ENCODE measurements around the gene RNASE1.

RNASE1 gene

GRCh38 chr14:20841096-20841495, 38.5 kb upstream of the RNASE1 start:
- Histone ChIP-seq H3K27ac (replicated peaks; ENCODE audit: low read length) (no peak overlapping the region), H3K14ac (ENCODE audit: low read length) (no peak overlapping the region)
- DNase-seq (ENCODE audit: low spot score) = no peak

GRCh38 chr14:20837831-20838230, 35.2 kb upstream of the RNASE1 start:
- Histone ChIP-seq H2BK12ac (ENCODE audit: low read length) (no peak overlapping the region), H3K4ac (ENCODE audit: low read length) (no peak overlapping the region), H2AK5ac (ENCODE audit: low read depth, low read length) (no peak overlapping the region), H3K79me1 (ENCODE audit: low read depth, low read length) (no peaks in the 10 kb centered on the region), H4K91ac (ENCODE audit: low read depth, low read length, poor library complexity) (no peak overlapping the region), H3K27ac (replicated peaks; ENCODE audit: low read length) (no peak overlapping the region), H3K9me3 (replicated peaks in 1 of 2; ENCODE audit: control insufficient read depth in 2 of 2, insufficient read depth in 1 of 2, low read depth in 1 of 2, low read length in 2 of 2) (no peaks in the 10 kb centered on the region), H3K27me3 (ENCODE audit: control insufficient read depth in 3 of 3, insufficient read depth in 3 of 3, low read depth in 1 of 3, low read length in 3 of 3) (no peaks in the 10 kb centered on the region), H3K9ac (ENCODE audit: low read depth, low read length, poor library complexity) (no peak overlapping the region), H3K18ac (ENCODE audit: low read length) (no peak overlapping the region), H3K4me2 (ENCODE audit: insufficient read depth, low read length, poor library complexity, severe bottlenecking) (no peak overlapping the region), H2BK15ac (ENCODE audit: low read length) (no peak overlapping the region), H2AFZ (ENCODE audit: low read length) (no peak overlapping the region), H2BK120ac (ENCODE audit: low read depth, low read length) (no peak overlapping the region), H3K4me1 (ENCODE audit: control insufficient read depth in 2 of 2, insufficient read depth in 1 of 2, low read depth in 1 of 2, low read length in 2 of 2) (no peaks in the 10 kb centered on the region), H3K14ac (ENCODE audit: low read length) (no peak overlapping the region), H3K4me3 (ENCODE audit: low read length in 2 of 2) (no peak overlapping the region), H4K8ac (ENCODE audit: low read depth, low read length) (no peak overlapping the region), H2BK5ac (ENCODE audit: low read length) (no peak overlapping the region), H3K36me3 (replicated peaks in 1 of 2; ENCODE audit: control insufficient read depth in 2 of 2, insufficient read depth in 2 of 2, low read length in 2 of 2) (no peaks in the 10 kb centered on the region), H3K23ac (ENCODE audit: low read depth, low read length, poor library complexity) (no peak overlapping the region)
- no CpG with 5 or more reads among the region's 3 CpGs for WGBS, 2 donors (ENCODE audit: extremely low coverage in 2 of 2, insufficient read length in 2 of 2, insufficient replicate concordance in 1 of 2)
- no peak for DNase-seq (ENCODE audit: low spot score)

More at GRCh38 chr14:20841096-20841495, 38.5 kb upstream of the RNASE1 start:
- H2BK15ac ChIP-seq (ENCODE audit: low read length) = no peak overlapping the region
- H2BK12ac ChIP-seq (ENCODE audit: low read length) = no peak overlapping the region
- H3K4me3 ChIP-seq (ENCODE audit: low read length in 2 of 2) = no peak overlapping the region
- H4K8ac ChIP-seq (ENCODE audit: low read depth, low read length) = no peak overlapping the region
- no peak overlapping the region for H3K4me2 ChIP-seq (ENCODE audit: insufficient read depth, low read length, poor library complexity, severe bottlenecking)
- H2BK120ac ChIP-seq (ENCODE audit: low read depth, low read length) = no peak overlapping the region
- H4K91ac ChIP-seq (ENCODE audit: low read depth, low read length, poor library complexity) = no peak overlapping the region
- H3K27me3 ChIP-seq (ENCODE audit: control insufficient read depth in 3 of 3, insufficient read depth in 3 of 3, low read depth in 1 of 3, low read length in 3 of 3) = no peaks in the 10 kb centered on the region
- H3K9me3 ChIP-seq (replicated peaks in 1 of 2; ENCODE audit: control insufficient read depth in 2 of 2, insufficient read depth in 1 of 2, low read depth in 1 of 2, low read length in 2 of 2) = peaks cover 0 to 3% of the 10 kb centered on the region in 2 donors
- no peak overlapping the region for H3K18ac ChIP-seq (ENCODE audit: low read length)
- no peak overlapping the region for H3K4ac ChIP-seq (ENCODE audit: low read length)
- H3K9ac ChIP-seq (ENCODE audit: low read depth, low read length, poor library complexity) = no peak overlapping the region
- H2BK5ac ChIP-seq (ENCODE audit: low read length) = no peak overlapping the region
- no peaks in the 10 kb centered on the region for H3K79me1 ChIP-seq (ENCODE audit: low read depth, low read length)
- no peak overlapping the region for H2AK5ac ChIP-seq (ENCODE audit: low read depth, low read length)
- no peak overlapping the region for H3K23ac ChIP-seq (ENCODE audit: low read depth, low read length, poor library complexity)
- no peaks in the 10 kb centered on the region for H3K4me1 ChIP-seq (ENCODE audit: control insufficient read depth in 2 of 2, insufficient read depth in 1 of 2, low read depth in 1 of 2, low read length in 2 of 2)
- H2AFZ ChIP-seq (ENCODE audit: low read length) = no peak overlapping the region
- no peaks in the 10 kb centered on the region for H3K36me3 ChIP-seq (replicated peaks in 1 of 2; ENCODE audit: control insufficient read depth in 2 of 2, insufficient read depth in 2 of 2, low read length in 2 of 2)

- H3K14ac ChIP-seq (ENCODE audit: low read length) = no peak overlapping the region
- H3K9me3 ChIP-seq (replicated peaks in 1 of 2; ENCODE audit: control insufficient read depth in 2 of 2, insufficient read depth in 1 of 2, low read depth in 1 of 2, low read length in 2 of 2) = no peaks in the 10 kb centered on the region
- no peak overlapping the region for H3K23ac ChIP-seq (ENCODE audit: low read depth, low read length, poor library complexity)
- no peak overlapping the region for H3K4me2 ChIP-seq (ENCODE audit: insufficient read depth, low read length, poor library complexity, severe bottlenecking)
- H3K4me3 ChIP-seq (ENCODE audit: low read length in 2 of 2) = no peak overlapping the region
- no peaks in the 10 kb centered on the region for H3K36me3 ChIP-seq (replicated peaks in 1 of 2; ENCODE audit: control insufficient read depth in 2 of 2, insufficient read depth in 2 of 2, low read length in 2 of 2)
- no peak overlapping the region for H2BK120ac ChIP-seq (ENCODE audit: low read depth, low read length)
- H2BK15ac ChIP-seq (ENCODE audit: low read length) = no peak overlapping the region
- no peak overlapping the region for H3K4ac ChIP-seq (ENCODE audit: low read length)
- H2BK12ac ChIP-seq (ENCODE audit: low read length) = no peak overlapping the region
- peak overlapping the region; percentile 81 for H2AFZ ChIP-seq (ENCODE audit: low read length)
- no peak overlapping the region for H3K27ac ChIP-seq (replicated peaks; ENCODE audit: low read length)
- peak overlapping the region; percentile 44 for H3K18ac ChIP-seq (ENCODE audit: low read length)
- no peak overlapping the region for H4K8ac ChIP-seq (ENCODE audit: low read depth, low read length)
- no CpG with 5 or more reads among the region's 5 CpGs for WGBS, 2 donors (ENCODE audit: extremely low coverage in 2 of 2, insufficient read length in 2 of 2, insufficient replicate concordance in 1 of 2)
- H2BK5ac ChIP-seq (ENCODE audit: low read length) = no peak overlapping the region
- H3K9ac ChIP-seq (ENCODE audit: low read depth, low read length, poor library complexity) = no peak overlapping the region
- DNase-seq (ENCODE audit: low spot score) = no peak
- no peaks in the 10 kb centered on the region for H3K27me3 ChIP-seq (ENCODE audit: control insufficient read depth in 3 of 3, insufficient read depth in 3 of 3, low read depth in 1 of 3, low read length in 3 of 3)
- H2AK5ac ChIP-seq (ENCODE audit: low read depth, low read length) = no peak overlapping the region
- H3K4me1 ChIP-seq (ENCODE audit: control insufficient read depth in 2 of 2, insufficient read depth in 1 of 2, low read depth in 1 of 2, low read length in 2 of 2) = no peaks in the 10 kb centered on the region
- no peak overlapping the region for H4K91ac ChIP-seq (ENCODE audit: low read depth, low read length, poor library complexity)
- no peaks in the 10 kb centered on the region for H3K79me1 ChIP-seq (ENCODE audit: low read depth, low read length)
Measured at GRCh38 chr14:20836668-20837338, 34.2 kb upstream of the RNASE1 start.

- H3K4me1 ChIP-seq (ENCODE audit: control insufficient read depth in 2 of 2, insufficient read depth in 1 of 2, low read depth in 1 of 2, low read length in 2 of 2) = no peaks in the 10 kb centered on the region
- H2BK12ac ChIP-seq (ENCODE audit: low read length) = no peak overlapping the region
- H3K4me3 ChIP-seq (ENCODE audit: low read length in 2 of 2) = no peak overlapping the region
- no peak overlapping the region for H2BK120ac ChIP-seq (ENCODE audit: low read depth, low read length)
- H3K4me2 ChIP-seq (ENCODE audit: insufficient read depth, low read length, poor library complexity, severe bottlenecking) = no peak overlapping the region
- H3K23ac ChIP-seq (ENCODE audit: low read depth, low read length, poor library complexity) = no peak overlapping the region
- no peak overlapping the region for H4K8ac ChIP-seq (ENCODE audit: low read depth, low read length)
- H3K9ac ChIP-seq (ENCODE audit: low read depth, low read length, poor library complexity) = no peak overlapping the region
- DNase-seq (ENCODE audit: low spot score) = no peak
- H4K91ac ChIP-seq (ENCODE audit: low read depth, low read length, poor library complexity) = no peak overlapping the region
- H2AK5ac ChIP-seq (ENCODE audit: low read depth, low read length) = peak overlapping the region; percentile 79
- peak overlapping the region; percentile 56 for H3K14ac ChIP-seq (ENCODE audit: low read length)
- no peaks in the 10 kb centered on the region for H3K9me3 ChIP-seq (replicated peaks in 1 of 2; ENCODE audit: control insufficient read depth in 2 of 2, insufficient read depth in 1 of 2, low read depth in 1 of 2, low read length in 2 of 2)
- H2AFZ ChIP-seq (ENCODE audit: low read length) = no peak overlapping the region
- no peak overlapping the region for H2BK15ac ChIP-seq (ENCODE audit: low read length)
- no peaks in the 10 kb centered on the region for H3K27me3 ChIP-seq (ENCODE audit: control insufficient read depth in 3 of 3, insufficient read depth in 3 of 3, low read depth in 1 of 3, low read length in 3 of 3)
- H3K79me1 ChIP-seq (ENCODE audit: low read depth, low read length) = no peaks in the 10 kb centered on the region
- H3K4ac ChIP-seq (ENCODE audit: low read length) = no peak overlapping the region
- no peaks in the 10 kb centered on the region for H3K36me3 ChIP-seq (replicated peaks in 1 of 2; ENCODE audit: control insufficient read depth in 2 of 2, insufficient read depth in 2 of 2, low read length in 2 of 2)
- WGBS, 2 donors (ENCODE audit: extremely low coverage in 2 of 2, insufficient read length in 2 of 2, insufficient replicate concordance in 1 of 2) = no CpG with 5 or more reads among the region's 2 CpGs
- no peak overlapping the region for H3K18ac ChIP-seq (ENCODE audit: low read length)
- H2BK5ac ChIP-seq (ENCODE audit: low read length) = no peak overlapping the region
- no peak overlapping the region for H3K27ac ChIP-seq (replicated peaks; ENCODE audit: low read length)
Measured at GRCh38 chr14:20834899-20835298, 32.3 kb upstream of the RNASE1 start.

Measured in neuronal stem cell (in vitro differentiated cells).